ENCODE measurements around the gene HOXA3.

Gene HOXA3

DNA sequence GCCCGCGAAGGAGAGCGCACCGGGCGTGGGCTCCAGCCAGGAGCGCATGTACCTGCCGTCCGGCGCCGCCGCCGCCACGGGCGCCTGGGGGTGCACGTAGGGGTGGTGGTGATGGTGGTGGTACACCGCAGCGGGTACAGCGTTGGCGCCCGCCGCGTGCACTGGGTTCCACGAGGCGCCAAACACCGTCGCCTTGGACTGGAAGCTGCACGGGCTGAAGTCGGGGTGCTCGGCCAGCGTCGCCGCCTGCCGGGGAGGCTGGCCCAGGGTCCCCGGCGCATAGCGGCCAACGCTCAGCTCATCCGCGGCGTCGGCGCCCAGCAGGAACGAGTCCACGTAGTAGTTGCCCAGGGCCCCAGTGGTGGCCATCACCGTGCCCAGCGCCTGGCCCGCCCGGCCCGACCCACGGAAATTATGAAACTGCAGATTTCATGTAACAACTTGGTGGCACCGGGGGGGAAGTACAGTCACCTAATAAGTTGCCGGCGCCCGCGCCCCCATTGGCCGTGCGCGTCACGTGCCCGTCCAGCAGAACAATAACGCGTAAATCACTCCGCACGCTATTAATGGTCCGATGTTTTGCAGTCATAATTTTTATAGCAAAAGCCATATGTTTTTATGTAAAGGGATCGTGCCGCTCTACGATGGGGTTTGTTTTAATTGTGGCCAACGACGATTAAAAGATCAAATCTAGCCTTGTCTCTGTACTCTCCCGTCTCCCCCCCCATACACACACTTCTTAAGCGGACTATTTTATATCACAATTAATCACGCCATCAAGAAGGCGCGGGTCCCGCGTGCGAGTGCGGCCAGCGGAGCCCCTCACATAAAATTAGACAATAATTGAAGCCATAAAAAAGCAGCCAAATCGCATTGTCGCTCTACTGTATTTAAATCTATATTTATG, 13.0 kb upstream of the HOXA3 start, which contains the start of gene HOXA9:
Gene HOXA9, minus strand, starts transcription at position 449 of the 907 bp plus-strand sequence. Its CDS starts 80 bp downstream, at position 369.
- no peak within 1 kb of the TSS for H3K4me3 ChIP-seq (ENCODE audit: low read depth, low read length)
- TF ChIP-seq, protein P1, sequence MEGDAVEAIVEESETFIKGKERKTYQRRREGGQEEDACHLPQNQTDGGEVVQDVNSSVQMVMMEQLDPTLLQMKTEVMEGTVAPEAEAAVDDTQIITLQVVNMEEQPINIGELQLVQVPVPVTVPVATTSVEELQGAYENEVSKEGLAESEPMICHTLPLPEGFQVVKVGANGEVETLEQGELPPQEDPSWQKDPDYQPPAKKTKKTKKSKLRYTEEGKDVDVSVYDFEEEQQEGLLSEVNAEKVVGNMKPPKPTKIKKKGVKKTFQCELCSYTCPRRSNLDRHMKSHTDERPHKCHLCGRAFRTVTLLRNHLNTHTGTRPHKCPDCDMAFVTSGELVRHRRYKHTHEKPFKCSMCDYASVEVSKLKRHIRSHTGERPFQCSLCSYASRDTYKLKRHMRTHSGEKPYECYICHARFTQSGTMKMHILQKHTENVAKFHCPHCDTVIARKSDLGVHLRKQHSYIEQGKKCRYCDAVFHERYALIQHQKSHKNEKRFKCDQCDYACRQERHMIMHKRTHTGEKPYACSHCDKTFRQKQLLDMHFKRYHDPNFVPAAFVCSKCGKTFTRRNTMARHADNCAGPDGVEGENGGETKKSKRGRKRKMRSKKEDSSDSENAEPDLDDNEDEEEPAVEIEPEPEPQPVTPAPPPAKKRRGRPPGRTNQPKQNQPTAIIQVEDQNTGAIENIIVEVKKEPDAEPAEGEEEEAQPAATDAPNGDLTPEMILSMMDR (IDR thresholded peaks at IDR 0.05; ENCODE audit: low read depth, low read length, missing control alignments): no peak
- in situ Hi-C loops (cut with HindIII; ENCODE audit: low sequenced_read_pairs): loop anchor here (25.0 kb wide), 1 partner anchor 1003 kb away; the partner anchor contains the start of gene NFE2L3
- no peak for DNase-seq (ENCODE audit: low read depth)

DNA sequence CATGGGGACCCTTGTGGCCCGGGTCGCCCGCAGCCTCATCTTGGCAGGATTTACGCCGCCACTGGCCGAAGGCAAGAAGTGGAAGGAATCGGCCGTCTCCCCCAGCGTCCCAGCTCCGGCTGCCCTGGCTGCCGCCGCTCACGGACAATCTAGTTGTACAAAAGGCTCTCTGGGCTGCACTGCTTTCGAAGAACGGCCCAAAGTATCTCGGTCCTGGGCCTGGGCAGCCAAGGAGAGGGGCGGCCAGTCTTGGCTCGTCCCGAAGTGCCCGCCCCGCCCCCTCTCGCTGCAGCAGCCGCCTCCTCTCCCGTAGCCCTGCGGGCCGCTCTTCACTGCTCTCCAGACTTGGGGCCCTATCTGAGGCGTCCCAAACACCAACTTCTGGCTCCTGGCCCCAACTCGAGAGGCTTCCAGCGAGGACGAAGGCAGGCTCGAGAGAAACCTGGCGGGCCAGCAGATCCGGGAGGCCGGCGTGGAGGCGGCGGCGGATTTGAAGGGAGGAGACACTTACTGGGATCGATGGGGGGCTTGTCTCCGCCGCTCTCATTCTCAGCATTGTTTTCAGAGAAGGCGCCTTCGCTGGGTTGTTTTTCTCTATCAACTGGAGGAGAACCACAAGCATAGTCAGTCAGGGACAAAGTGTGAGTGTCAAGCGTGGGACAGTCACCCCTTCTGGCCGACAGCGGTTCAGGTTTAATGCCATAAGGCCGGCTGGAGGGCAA, 12.1 kb upstream of the HOXA3 start:
- DNase-seq (ENCODE audit: low read depth): no peak
- no peak overlapping the region for H3K4me3 ChIP-seq (ENCODE audit: low read depth, low read length)
- TF ChIP-seq, protein P1 (IDR thresholded peaks at IDR 0.05; ENCODE audit: low read depth, low read length, missing control alignments): no peak
- in situ Hi-C loops (cut with HindIII; ENCODE audit: low sequenced_read_pairs): loop anchor here (5.0 to 25.0 kb wide), 2 partner anchors 777 to 1002 kb away; partner anchors contain the start of gene NFE2L3

DNA sequence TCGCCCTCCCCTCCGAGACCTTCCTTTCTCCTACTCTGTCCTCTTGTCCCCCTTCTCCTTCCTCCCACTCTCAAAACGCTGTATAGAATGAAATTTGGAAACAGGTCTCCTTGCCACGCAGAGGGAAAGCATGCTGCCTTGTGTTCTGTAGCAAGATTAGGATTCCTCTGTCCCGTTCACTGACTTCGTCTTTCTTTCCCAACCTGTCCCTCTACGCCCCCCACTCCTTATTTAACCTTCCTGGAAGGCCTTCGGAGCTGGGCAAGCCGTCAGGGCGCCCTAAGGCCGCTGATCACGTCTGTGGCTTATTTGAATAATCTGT, 11.6 kb upstream of the HOXA3 start:
- TF ChIP-seq, protein P1 (IDR thresholded peaks at IDR 0.05; ENCODE audit: low read depth, low read length, missing control alignments): no peak
- no peak overlapping the region for H3K4me3 ChIP-seq (ENCODE audit: low read depth, low read length)
- no peak for DNase-seq (ENCODE audit: low read depth)
- in situ Hi-C loops (cut with HindIII; ENCODE audit: low sequenced_read_pairs): loop anchor here (5.0 to 25.0 kb wide), 2 partner anchors 777 to 1002 kb away; partner anchors contain the start of gene NFE2L3

DNA sequence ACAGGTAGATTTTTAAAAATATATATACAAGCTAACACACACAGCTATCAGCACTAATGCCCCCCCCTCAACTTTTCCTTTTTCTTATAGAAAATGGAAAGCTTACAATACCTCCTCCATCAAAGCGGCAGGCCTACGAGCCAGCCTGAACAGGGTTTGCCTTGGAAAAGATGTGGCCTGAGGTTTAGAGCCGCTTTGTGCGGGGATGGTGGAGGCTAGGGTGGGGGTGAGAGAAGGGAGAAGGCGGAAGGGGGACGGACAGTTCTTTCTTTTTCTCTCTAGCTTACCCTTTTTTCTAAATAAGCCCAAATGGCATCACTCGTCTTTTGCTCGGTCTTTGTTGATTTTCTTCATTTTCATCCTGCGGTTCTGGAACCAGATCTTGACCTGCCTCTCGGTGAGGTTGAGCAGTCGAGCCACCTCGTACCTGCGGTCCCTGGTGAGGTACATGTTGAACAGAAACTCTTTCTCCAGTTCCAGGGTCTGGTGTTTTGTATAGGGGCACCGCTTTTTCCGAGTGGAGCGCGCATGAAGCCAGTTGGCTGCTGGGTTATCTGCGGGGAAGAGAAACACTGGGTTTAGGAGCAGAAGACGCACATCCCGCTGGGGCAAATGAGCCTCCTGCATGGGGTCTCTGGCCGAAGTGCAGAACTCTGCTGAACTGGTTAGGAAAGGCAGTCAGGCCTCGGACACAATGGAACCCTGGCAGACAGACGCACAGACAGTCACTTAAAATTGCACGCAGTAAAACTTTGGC, 11.1 kb upstream of the HOXA3 start:
- no peak for DNase-seq (ENCODE audit: low read depth)
- H3K4me3 ChIP-seq (ENCODE audit: low read depth, low read length): no peak overlapping the region
- in situ Hi-C loops (cut with HindIII; ENCODE audit: low sequenced_read_pairs): loop anchor here (5.0 to 25.0 kb wide), 2 partner anchors 776 to 1001 kb away; partner anchors contain the start of gene NFE2L3
- TF ChIP-seq, protein P1 (IDR thresholded peaks at IDR 0.05; ENCODE audit: low read depth, low read length, missing control alignments): no peak

DNA sequence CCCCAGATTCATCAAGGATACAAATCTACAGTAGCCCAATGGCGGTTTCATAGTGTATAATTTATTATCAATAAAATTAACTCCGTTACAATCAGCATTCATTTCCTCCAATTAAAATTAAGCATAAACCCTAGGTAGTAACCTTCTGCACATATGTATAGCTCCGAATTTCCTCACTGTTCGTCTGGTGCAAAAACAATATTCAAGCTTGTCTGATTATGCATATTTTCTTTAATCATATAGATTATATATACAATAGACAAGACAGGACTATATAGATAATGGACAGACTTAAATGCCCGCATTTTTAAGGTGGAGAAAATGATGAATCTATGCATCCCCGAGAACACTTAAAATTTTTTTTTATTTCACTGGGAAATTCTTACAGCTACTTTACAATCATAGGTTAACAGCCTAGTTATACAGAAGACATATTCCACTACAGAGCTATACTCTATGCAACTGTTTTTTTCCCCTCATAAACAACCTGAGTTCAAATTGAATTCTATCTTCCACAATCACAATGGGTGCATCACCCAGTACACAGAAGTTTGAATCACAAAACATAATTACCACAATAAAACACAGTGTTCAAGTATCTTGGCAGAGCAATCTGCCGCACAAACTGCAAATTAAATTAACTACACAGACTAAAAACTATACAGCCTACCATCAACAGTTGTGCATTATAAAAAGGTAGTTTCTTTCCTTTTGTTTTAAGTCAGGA, 10.3 kb upstream of the HOXA3 start:
- no peak for DNase-seq (ENCODE audit: low read depth)
- TF ChIP-seq, protein P1 (IDR thresholded peaks at IDR 0.05; ENCODE audit: low read depth, low read length, missing control alignments): no peak
- no peak overlapping the region for H3K4me3 ChIP-seq (ENCODE audit: low read depth, low read length)
- in situ Hi-C loops (cut with HindIII; ENCODE audit: low sequenced_read_pairs): loop anchor here (5.0 to 25.0 kb wide), 2 partner anchors 775 to 1000 kb away; partner anchors contain the start of gene NFE2L3
